ENCODE data around the gene CRHBP. TPM values are rescaled to one million over a fixed set of nuclear protein-coding genes. Genes with fewer than 3 reads are reported as not detected.

The CRHBP gene
- total and polyA plus RNA-seq, 2 donors (not counting 3 experiments of a cell fraction or from before 2014, with no cell fraction given), result 0.08 to 0.51 TPM

GRCh38 chr5:76941000-76941399 lies 11.8 kb upstream of the CRHBP start:
- DNase-seq (ENCODE audit: low read depth, low spot score), result no peak
- H3K4me1 ChIP-seq (ENCODE audit: control insufficient read depth, extremely low read depth, insufficient read depth, low read length), result no peaks in the 10 kb centered on the region
- no peaks in the 10 kb centered on the region for H3K36me3 ChIP-seq (ENCODE audit: control insufficient read depth in 2 of 2, extremely low read depth in 1 of 2, insufficient read depth in 2 of 2, low read length in 2 of 2)
- intact Hi-C loops (cut with micrococcal nuclease), result no loop called here
- no peak for FAIRE-seq
- H3K9me3 ChIP-seq (replicated peaks; ENCODE audit: control insufficient read depth, insufficient read depth, low read length), result no peaks in the 10 kb centered on the region
- peaks cover 0 to 1% of the 10 kb centered on the region in 2 experiments for H3K27me3 ChIP-seq (ENCODE audit: control insufficient read depth in 2 of 2, insufficient read depth in 2 of 2, low read length in 2 of 2)
- no peak overlapping the region for H3K4me3 ChIP-seq (replicated peaks in 1 of 3; ENCODE audit: insufficient read depth in 1 of 3, low read depth in 1 of 3, low read length in 3 of 3)
- BruUV-seq (replicated peaks), result no TSS peak
- TF ChIP-seq GATA2 (IDR thresholded peaks at IDR 0.05; ENCODE audit: insufficient read depth, insufficient read length, low read depth, low read length), result no peak
- no peak for TF ChIP-seq JUN (IDR thresholded peaks at IDR 0.05; ENCODE audit: borderline replicate concordance, insufficient read depth, insufficient read length, low read depth)
- no peak for TF ChIP-seq POLR2A (IDR thresholded peaks at IDR 0.05; ENCODE audit: low read depth, low read length)
- TF ChIP-seq CTCF (IDR thresholded peaks at IDR 0.05; ENCODE audit: extremely low read depth in 1 of 2, insufficient read depth in 1 of 2, low read depth in 1 of 2, low read length in 2 of 2), result no peak
- TF ChIP-seq POLR2AphosphoS5 (IDR thresholded peaks at IDR 0.05; ENCODE audit: insufficient read depth, low read depth, low read length), result no peak
- no peak for TF ChIP-seq MYC (IDR thresholded peaks at IDR 0.05; ENCODE audit: low read depth, low read length)
- TF ChIP-seq FOS (IDR thresholded peaks at IDR 0.05; ENCODE audit: borderline replicate concordance, insufficient read depth, low read length), result no peak
- TF ChIP-seq EZH2 (IDR thresholded peaks at IDR 0.05; ENCODE audit: borderline replicate concordance, low read depth, low read length, severe bottlenecking), result no peak
- no peak for TF ChIP-seq MAX (IDR thresholded peaks at IDR 0.05; ENCODE audit: insufficient read depth, insufficient read length)
- H2AFZ ChIP-seq (ENCODE audit: low read depth, low read length), result no peak overlapping the region
- H3K9me1 ChIP-seq (replicated peaks; ENCODE audit: control insufficient read depth, extremely low read depth, insufficient read depth, low read length), result no peaks in the 10 kb centered on the region
- no peak overlapping the region for H3K27ac ChIP-seq (ENCODE audit: insufficient read depth, low read depth, low read length)
- H3K4me2 ChIP-seq (ENCODE audit: insufficient read depth, low read length), result no peak overlapping the region
- H3K9ac ChIP-seq (replicated peaks; ENCODE audit: extremely low read depth, insufficient read depth, low read length), result no peak overlapping the region
- H3K79me2 ChIP-seq (ENCODE audit: control insufficient read depth, insufficient read depth, low read length), result no peaks in the 10 kb centered on the region
- ChIA-PET CTCF (no interaction called here), POLR2A (no interaction called here)
- no peaks in the 10 kb centered on the region for H4K20me1 ChIP-seq (replicated peaks; ENCODE audit: control insufficient read depth, extremely low read depth, insufficient read depth, low read length)
- dilution Hi-C loops (cut with MboI; ENCODE audit: extremely low pct_ligation_motif_present, low sequenced_read_pairs), result no loop called here
